ENCODE data around the gene C20orf141. TPM values are rescaled to one million over a fixed set of nuclear protein-coding genes. Genes with fewer than 3 reads are reported as not detected.

The C20orf141 gene
- total RNA-seq, 2 donors from 2014 or later: not detected

- H3K4me1 Mint-ChIP-seq: peaks cover 19% of the 10 kb centered on the region
- TF ChIP-seq CTCF (conservative IDR thresholded peaks at IDR 0.05): no peak
- peaks cover 60% of the 10 kb centered on the region for H3K27me3 Mint-ChIP-seq (ENCODE audit: insufficient read depth)
- 77 to 86% methylated on average over 5 to 10 of the region's 10 CpGs for WGBS, 2 experiments (ENCODE audit: insufficient coverage in 1 of 2, insufficient read length in 1 of 2)
- H3K9me3 Mint-ChIP-seq: peaks cover 20% of the 10 kb centered on the region
- H3K4me1 ChIP-seq (ENCODE audit: control insufficient read depth, insufficient read depth, low read length): peaks cover 5% of the 10 kb centered on the region
- peak; percentile 37 for DNase-seq
- no peak within 1 kb of the TSS for H3K4me3 ChIP-seq (ENCODE audit: low read length)
- H3K27ac Mint-ChIP-seq: peak within 1 kb of the TSS; percentile 44
- peaks cover 24% of the 10 kb centered on the region for H3K27me3 ChIP-seq (ENCODE audit: control insufficient read depth, insufficient read depth, low read length, poor library complexity, severe bottlenecking)
- H3K27ac ChIP-seq (ENCODE audit: low read depth, low read length): no peak within 1 kb of the TSS
- H3K36me3 Mint-ChIP-seq (ENCODE audit: low read depth): no peaks in the 10 kb centered on the region
- no peaks in the 10 kb centered on the region for H3K36me3 ChIP-seq (ENCODE audit: control insufficient read depth, insufficient read depth, low read length)
- peaks cover 9% of the 10 kb centered on the region for H3K9me3 ChIP-seq (ENCODE audit: control insufficient read depth, low read length)
- no peak within 1 kb of the TSS for H3K9ac ChIP-seq (ENCODE audit: extremely low read depth, low read length, poor library complexity, severe bottlenecking)
- H3K4me3 Mint-ChIP-seq: no peak within 1 kb of the TSS
These were observed 1.3 kb downstream of the C20orf141 start, which contains the start of gene TMEM239 for GRCh38 chr20:2816030-2816582. TSS of gene TMEM239 (plus strand) at chr20:2816364. CDS start at chr20:2816555, 191 bp downstream.

- H3K4me1 ChIP-seq (ENCODE audit: control insufficient read depth, insufficient read depth, low read length): peaks cover 5% of the 10 kb centered on the region
- peak; percentile 73 for TF ChIP-seq CTCF (conservative IDR thresholded peaks at IDR 0.05)
- H3K27ac ChIP-seq (ENCODE audit: low read depth, low read length): no peak overlapping the region
- no peak overlapping the region for H3K4me3 ChIP-seq (ENCODE audit: low read length)
- Mint-ChIP-seq H3K36me3 (ENCODE audit: low read depth) (no peaks in the 10 kb centered on the region), H3K4me1 (peaks cover 22% of the 10 kb centered on the region), H3K9me3 (peaks cover 15% of the 10 kb centered on the region), H3K4me3 (no peak overlapping the region), H3K27me3 (ENCODE audit: insufficient read depth) (peaks cover 61% of the 10 kb centered on the region), H3K27ac (no peak overlapping the region)
- peak; percentile 83 for DNase-seq
- WGBS, 2 experiments (ENCODE audit: insufficient coverage in 1 of 2, insufficient read length in 1 of 2): 81 to 89% methylated on average over 13 to 20 of the region's 20 CpGs
- peaks cover 31% of the 10 kb centered on the region for H3K27me3 ChIP-seq (ENCODE audit: control insufficient read depth, insufficient read depth, low read length, poor library complexity, severe bottlenecking)
- no peaks in the 10 kb centered on the region for H3K36me3 ChIP-seq (ENCODE audit: control insufficient read depth, insufficient read depth, low read length)
- H3K9me3 ChIP-seq (ENCODE audit: control insufficient read depth, low read length): peaks cover 9% of the 10 kb centered on the region
- no peak overlapping the region for H3K9ac ChIP-seq (ENCODE audit: extremely low read depth, low read length, poor library complexity, severe bottlenecking)
These were observed 2.0 kb downstream of the C20orf141 start for GRCh38 chr20:2816583-2817340.

GRCh38 chr20:2817341-2817726, 2.5 kb downstream of the C20orf141 start:
- WGBS, 2 experiments (ENCODE audit: insufficient coverage in 1 of 2, insufficient read length in 1 of 2): 82 to 100% methylated on average over 2 of the region's 2 CpGs
- no peaks in the 10 kb centered on the region for H3K36me3 ChIP-seq (ENCODE audit: control insufficient read depth, insufficient read depth, low read length)
- peaks cover 35% of the 10 kb centered on the region for H3K27me3 ChIP-seq (ENCODE audit: control insufficient read depth, insufficient read depth, low read length, poor library complexity, severe bottlenecking)
- Mint-ChIP-seq H3K4me1 (peaks cover 23% of the 10 kb centered on the region), H3K9me3 (peaks cover 10% of the 10 kb centered on the region), H3K36me3 (ENCODE audit: low read depth) (no peaks in the 10 kb centered on the region), H3K27me3 (ENCODE audit: insufficient read depth) (peaks cover 59% of the 10 kb centered on the region), H3K4me3 (no peak overlapping the region), H3K27ac (no peak overlapping the region)
- peaks cover 5% of the 10 kb centered on the region for H3K4me1 ChIP-seq (ENCODE audit: control insufficient read depth, insufficient read depth, low read length)
- no peak overlapping the region for H3K9ac ChIP-seq (ENCODE audit: extremely low read depth, low read length, poor library complexity, severe bottlenecking)
- peak; percentile 8 for DNase-seq
- H3K4me3 ChIP-seq (ENCODE audit: low read length): no peak overlapping the region
- H3K27ac ChIP-seq (ENCODE audit: low read depth, low read length): no peak overlapping the region
- no peak for TF ChIP-seq CTCF (conservative IDR thresholded peaks at IDR 0.05)
- H3K9me3 ChIP-seq (ENCODE audit: control insufficient read depth, low read length): peaks cover 4% of the 10 kb centered on the region
